Astrocyte of the spinal cord (primary cell): ENCODE measurements around the gene HTATIP2.

ENCODE experiments used
- DNase-seq: peaks from one replicate; pipeline ENCODE4 v3.0.0; 2011; ENCODE audit warnings: low read depth, low spot score
- H3K4me3 ChIP-seq: 2 replicates; pipeline ENCODE4 v1.5.1; 2011; ENCODE audit warnings: low read depth, mild to moderate bottlenecking, low read length, moderate library complexity
- CTCF ChIP-seq: IDR thresholded peaks from 2 replicates; pipeline ENCODE4 v1.5.1; 2012; ENCODE audit warnings: low read depth, mild to moderate bottlenecking, low read length, inconsistent platforms
- in situ Hi-C: cut with HindIII; loops from 2 replicates; pipeline ENCODE4 v1.10.0; 2017; ENCODE audit warnings: low sequenced_read_pairs

Gene HTATIP2

GRCh38 chr11:20403059-20403458, 39.5 kb downstream of the HTATIP2 start:
- in situ Hi-C loops: no loop called here
- TF ChIP-seq CTCF: no peak
- no peak overlapping the region for H3K4me3 ChIP-seq
- DNase-seq: no peak

- no peak overlapping the region for H3K4me3 ChIP-seq
- in situ Hi-C loops: no loop called here
- TF ChIP-seq CTCF: no peak
- DNase-seq: no peak
Observed at GRCh38 chr11:20406484-20406883, 43.0 kb downstream of the HTATIP2 start.

GRCh38 chr11:20407344-20407743, 43.8 kb downstream of the HTATIP2 start:
- no peak for DNase-seq
- no peak for TF ChIP-seq CTCF
- in situ Hi-C loops: no loop called here
- H3K4me3 ChIP-seq: no peak overlapping the region

- in situ Hi-C loops: no loop called here
- no peak for DNase-seq
- H3K4me3 ChIP-seq: no peak overlapping the region
- TF ChIP-seq CTCF: no peak
Observed at GRCh38 chr11:20415432-20415831, 51.9 kb downstream of the HTATIP2 start.

GRCh38 chr11:20417771-20418170, 54.3 kb downstream of the HTATIP2 start:
- no peak for DNase-seq
- TF ChIP-seq CTCF: no peak
- in situ Hi-C loops: no loop called here
- H3K4me3 ChIP-seq: no peak overlapping the region

- no peak for TF ChIP-seq CTCF
- in situ Hi-C loops: no loop called here
- no peak for DNase-seq
- H3K4me3 ChIP-seq: no peak overlapping the region
Observed at GRCh38 chr11:20421946-20422345, 58.4 kb downstream of the HTATIP2 start.

GRCh38 chr11:20429216-20429615, 65.7 kb downstream of the HTATIP2 start:
- no peak overlapping the region for H3K4me3 ChIP-seq
- no peak for DNase-seq
- no peak for TF ChIP-seq CTCF
- in situ Hi-C loops: no loop called here
